Esophagus squamous epithelium (tissue), 4 donors: ENCODE results near the gene CLSTN2.

Source experiments
- POLR2A ChIP-seq, 4 donors: fragments of 450-650 bp; IDR thresholded peaks; one replicate each; pipeline ENCODE4 v1.6.1; 2017; ENCODE audit warnings: antibody characterized with exemption in 4 of 4, mild to moderate bottlenecking in 4 of 4, moderate library complexity in 3 of 4
- TF ChIP-seq, protein P1 (sequence below), 6 experiments: fragments of 450-650 bp in 4 of 6; fragments of 200-600 bp in 2 of 6; sonication (generic) in 2 of 6; IDR thresholded peaks; one replicate each; pipeline ENCODE4 v1.5.1; 2016 to 2019; ENCODE audit warnings: antibody characterized with exemption in 6 of 6, mild to moderate bottlenecking in 4 of 6, moderate library complexity in 4 of 6

DNA sequence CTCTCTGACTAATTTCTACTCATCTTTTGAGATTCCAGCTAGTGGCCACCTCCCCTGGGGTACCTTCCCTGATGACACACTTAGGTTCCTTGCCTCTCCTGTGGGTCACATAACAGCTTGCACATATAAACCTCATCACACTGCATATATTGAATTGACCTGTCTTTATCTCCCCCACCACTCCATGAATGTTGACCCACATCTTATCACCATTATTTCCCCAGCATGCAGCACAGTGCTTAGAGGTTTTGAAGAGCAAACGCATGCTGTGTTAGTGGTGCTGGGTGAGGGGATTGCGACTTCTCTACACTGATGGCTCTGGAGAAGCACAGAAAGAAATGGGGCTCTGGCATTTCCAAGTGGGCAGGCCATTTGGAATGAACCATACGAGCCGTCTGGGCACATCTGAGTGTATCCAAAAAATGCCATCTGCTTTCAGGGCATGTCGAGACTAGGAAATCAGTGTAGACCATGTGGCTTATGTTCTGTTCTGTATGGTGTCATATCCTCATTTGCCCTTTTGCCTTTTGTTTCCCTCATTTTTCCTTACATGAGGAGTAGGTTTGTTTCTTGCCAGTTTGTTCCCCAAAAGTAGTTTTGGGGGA lies 409.7 kb downstream of the CLSTN2 start:
- TF ChIP-seq, protein P1, sequence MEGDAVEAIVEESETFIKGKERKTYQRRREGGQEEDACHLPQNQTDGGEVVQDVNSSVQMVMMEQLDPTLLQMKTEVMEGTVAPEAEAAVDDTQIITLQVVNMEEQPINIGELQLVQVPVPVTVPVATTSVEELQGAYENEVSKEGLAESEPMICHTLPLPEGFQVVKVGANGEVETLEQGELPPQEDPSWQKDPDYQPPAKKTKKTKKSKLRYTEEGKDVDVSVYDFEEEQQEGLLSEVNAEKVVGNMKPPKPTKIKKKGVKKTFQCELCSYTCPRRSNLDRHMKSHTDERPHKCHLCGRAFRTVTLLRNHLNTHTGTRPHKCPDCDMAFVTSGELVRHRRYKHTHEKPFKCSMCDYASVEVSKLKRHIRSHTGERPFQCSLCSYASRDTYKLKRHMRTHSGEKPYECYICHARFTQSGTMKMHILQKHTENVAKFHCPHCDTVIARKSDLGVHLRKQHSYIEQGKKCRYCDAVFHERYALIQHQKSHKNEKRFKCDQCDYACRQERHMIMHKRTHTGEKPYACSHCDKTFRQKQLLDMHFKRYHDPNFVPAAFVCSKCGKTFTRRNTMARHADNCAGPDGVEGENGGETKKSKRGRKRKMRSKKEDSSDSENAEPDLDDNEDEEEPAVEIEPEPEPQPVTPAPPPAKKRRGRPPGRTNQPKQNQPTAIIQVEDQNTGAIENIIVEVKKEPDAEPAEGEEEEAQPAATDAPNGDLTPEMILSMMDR (IDR thresholded peaks at IDR 0.05) = no peak
- TF ChIP-seq POLR2A (IDR thresholded peaks at IDR 0.05) = no peak
